ENCODE results near the gene SATB1. TPM values are rescaled to one million over a fixed set of nuclear protein-coding genes. Genes with fewer than 3 reads are reported as not detected.

The SATB1 gene
- total RNA-seq (2021; ENCODE audit: unreplicated experiment) (2.7 TPM), Bru-seq, nascent RNA (percentile 35 among the genes with signal in this experiment), BruChase-seq, experiment 1, labeled RNA remaining after a 6-hour chase (percentile 35 among the genes with signal in this experiment), BruChase-seq, experiment 2, labeled RNA remaining after a 2-hour chase (percentile 32 among the genes with signal in this experiment)
- 2.4 and 4.0 TPM in 2 replicates for polyA plus RNA-seq (2012)
- long read RNA-seq, full-length matches to known transcripts: 1 of 1 reads
- long read RNA-seq, partial matches to known transcripts: 0 of 1 reads
- long read RNA-seq, other reads (novel, unspliced or antisense): 0 of 1 reads

GRCh38 chr3:18424729-18425640, at the start of gene SATB1:
TSS of gene SATB1 (minus strand) at chr3:18425339. CDS start at chr3:18420967, 4,372 bp downstream.
- no peak for TF ChIP-seq CBX3 (IDR thresholded peaks at IDR 0.05; ENCODE audit: low read depth)
- no peak for TF ChIP-seq ZFX (IDR thresholded peaks at IDR 0.05)
- TF ChIP-seq TCF7L2 (IDR thresholded peaks at IDR 0.05; ENCODE audit: borderline replicate concordance, extremely low read depth, insufficient read depth, insufficient read length): peak; percentile 37
- no peak for TF ChIP-seq ELF1 (IDR thresholded peaks at IDR 0.05; ENCODE audit: borderline replicate concordance, low read depth)
- TF ChIP-seq EZH2 (IDR thresholded peaks at IDR 0.05): no peak; the same call in 1 of the 2 replicates
- TF ChIP-seq ATF3 (IDR thresholded peaks at IDR 0.05): no peak
- no peak for TF ChIP-seq POLR2AphosphoS5 (IDR thresholded peaks at IDR 0.05; ENCODE audit: low read depth, low read length)
- no peak for TF ChIP-seq ZNF274 (IDR thresholded peaks at IDR 0.05; ENCODE audit: low read depth, low read length)
- TF ChIP-seq EZH2phosphoT487 (IDR thresholded peaks at IDR 0.05; ENCODE audit: borderline replicate concordance): no peak
- TF ChIP-seq JUND (IDR thresholded peaks at IDR 0.05): no peak
- peak; percentile 33; the same call in 1 of the 2 replicates for TF ChIP-seq EGR1 (IDR thresholded peaks at IDR 0.05; ENCODE audit: low read depth)
- TF ChIP-seq, protein P1, sequence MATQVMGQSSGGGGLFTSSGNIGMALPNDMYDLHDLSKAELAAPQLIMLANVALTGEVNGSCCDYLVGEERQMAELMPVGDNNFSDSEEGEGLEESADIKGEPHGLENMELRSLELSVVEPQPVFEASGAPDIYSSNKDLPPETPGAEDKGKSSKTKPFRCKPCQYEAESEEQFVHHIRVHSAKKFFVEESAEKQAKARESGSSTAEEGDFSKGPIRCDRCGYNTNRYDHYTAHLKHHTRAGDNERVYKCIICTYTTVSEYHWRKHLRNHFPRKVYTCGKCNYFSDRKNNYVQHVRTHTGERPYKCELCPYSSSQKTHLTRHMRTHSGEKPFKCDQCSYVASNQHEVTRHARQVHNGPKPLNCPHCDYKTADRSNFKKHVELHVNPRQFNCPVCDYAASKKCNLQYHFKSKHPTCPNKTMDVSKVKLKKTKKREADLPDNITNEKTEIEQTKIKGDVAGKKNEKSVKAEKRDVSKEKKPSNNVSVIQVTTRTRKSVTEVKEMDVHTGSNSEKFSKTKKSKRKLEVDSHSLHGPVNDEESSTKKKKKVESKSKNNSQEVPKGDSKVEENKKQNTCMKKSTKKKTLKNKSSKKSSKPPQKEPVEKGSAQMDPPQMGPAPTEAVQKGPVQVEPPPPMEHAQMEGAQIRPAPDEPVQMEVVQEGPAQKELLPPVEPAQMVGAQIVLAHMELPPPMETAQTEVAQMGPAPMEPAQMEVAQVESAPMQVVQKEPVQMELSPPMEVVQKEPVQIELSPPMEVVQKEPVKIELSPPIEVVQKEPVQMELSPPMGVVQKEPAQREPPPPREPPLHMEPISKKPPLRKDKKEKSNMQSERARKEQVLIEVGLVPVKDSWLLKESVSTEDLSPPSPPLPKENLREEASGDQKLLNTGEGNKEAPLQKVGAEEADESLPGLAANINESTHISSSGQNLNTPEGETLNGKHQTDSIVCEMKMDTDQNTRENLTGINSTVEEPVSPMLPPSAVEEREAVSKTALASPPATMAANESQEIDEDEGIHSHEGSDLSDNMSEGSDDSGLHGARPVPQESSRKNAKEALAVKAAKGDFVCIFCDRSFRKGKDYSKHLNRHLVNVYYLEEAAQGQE (IDR thresholded peaks at IDR 0.05; ENCODE audit: low read depth): no peak
- no peak for TF ChIP-seq POLR2A (IDR thresholded peaks at IDR 0.05; ENCODE audit: borderline replicate concordance, extremely low read depth, insufficient read depth, insufficient read length)
- no peak for TF ChIP-seq FOSL1 (IDR thresholded peaks at IDR 0.05; ENCODE audit: low read depth)
- TF ChIP-seq SP1 (IDR thresholded peaks at IDR 0.05; ENCODE audit: low read depth): peak; percentile 39
- peak within 1 kb of the TSS; percentile 55 for H2AFZ ChIP-seq (ENCODE audit: low read depth, low read length, poor library complexity, severe bottlenecking)
- H3K9me2 ChIP-seq (ENCODE audit: insufficient read depth): no peaks in the 10 kb centered on the region
- H3K36me3 ChIP-seq (ENCODE audit: control insufficient read depth in 1 of 2, insufficient read depth in 2 of 2, low read length in 2 of 2): no peaks in the 10 kb centered on the region
- CTCF ChIA-PET: no interaction called here
- RAD21 ChIA-PET (ENCODE audit: low non-redundant PET in 1 of 2, low total read pairs in 2 of 2, uncharacterized antibody in 2 of 2, unreplicated experiment in 2 of 2): no interaction called here
- peak; percentile 76 for ATAC-seq
- BruUV-seq (replicated peaks): no TSS peak
- H3K4me1 ChIP-seq (ENCODE audit: control insufficient read depth in 1 of 2, insufficient read depth in 2 of 2, low read length in 2 of 2): peaks cover 0 to 19% of the 10 kb centered on the region in 2 experiments; a peak in 2 of 4 replicates
- no peaks in the 10 kb centered on the region for H3K9me3 ChIP-seq (ENCODE audit: control insufficient read depth in 1 of 2, insufficient read depth in 1 of 2, low read depth in 1 of 2, low read length in 2 of 2)
- no peak within 1 kb of the TSS; the same call in 1 of the 2 replicates for H3K27ac ChIP-seq (ENCODE audit: low read depth, low read length)
- peak within 1 kb of the TSS; percentile 26 for H3K9ac ChIP-seq (ENCODE audit: low read length)
- peak within 1 kb of the TSS; percentile 95 for H3K4me2 ChIP-seq (ENCODE audit: low read length)
- POLR2A ChIA-PET: interaction anchor here (0.7 kb wide), 1 partner anchor 734 kb away, joined by 4 read pairs; no protein-coding TSS in a partner anchor
- H3K79me2 ChIP-seq (ENCODE audit: insufficient read depth, low read length): no peaks in the 10 kb centered on the region
- H4K20me1 ChIP-seq (ENCODE audit: insufficient read depth): no peaks in the 10 kb centered on the region
- H3K27me3 ChIP-seq (ENCODE audit: insufficient read depth, low read length): peaks cover 33% of the 10 kb centered on the region
- DNase-seq (ENCODE audit: low read depth, low spot score): no peak
- peak within 1 kb of the TSS; percentile 53 to 68 for H3K4me3 ChIP-seq (replicated peaks in 1 of 2; ENCODE audit: low read depth in 1 of 2, low read length in 2 of 2)
- intact Hi-C loops (cut with micrococcal nuclease): no loop called here
